HEK293 (cell line): ENCODE measurements around the gene STK32C.

Experiments
- CTCF ChIA-PET: fragments of 350-600 bp; formaldehyde crosslinking; extraction: SDS; loops from one replicate; lab custom pipeline; 2021; ENCODE audit warnings: antibody characterized with exemption; lab: Yijun Ruan, JAX
- POLR2A ChIA-PET: fragments of 300-600 bp; formaldehyde crosslinking; extraction: SDS; loops from one replicate; lab custom pipeline; 2020; ENCODE audit warnings: antibody characterized with exemption, inconsistent platforms; lab: Yijun Ruan, JAX
- H3K27ac ChIP-seq: fragments of 200-500 bp; sonication (Bioruptor generic); 2 replicates; pipeline ENCODE4 v1.5.1; 2014; ENCODE audit warnings: low read depth, low read length, control low read depth, inconsistent platforms; ENCODE audit errors: extremely low read depth
- H3K36me3 ChIP-seq, 2 experiments: fragments of 200-500 bp in 1 of 2; sonication (Bioruptor generic) in 1 of 2; 1 replicate in 1 of 2; 2 replicates in 1 of 2; pipeline ENCODE4 v1.5.1; 2014 to 2017; ENCODE audit warnings: inconsistent platforms in 2 of 2, low read length in 2 of 2; ENCODE audit not compliant: control insufficient read depth in 2 of 2, insufficient read depth in 1 of 2
- H3K4me1 ChIP-seq: fragments of 200-500 bp; sonication (Bioruptor generic); 2 replicates; pipeline ENCODE4 v1.5.1; 2014; ENCODE audit warnings: mild to moderate bottlenecking, low read length, inconsistent platforms; ENCODE audit not compliant: control insufficient read depth, insufficient read depth
- H3K4me3 ChIP-seq: 2 replicates; pipeline ENCODE4 v1.5.1; 2011; ENCODE audit warnings: low read depth, mild to moderate bottlenecking, control low read depth, low read length, moderate library complexity
- H3K9me3 ChIP-seq: fragments of 200-500 bp; sonication (Bioruptor generic); 2 replicates; pipeline ENCODE4 v1.5.1; 2014; ENCODE audit warnings: low read depth, low read length, inconsistent platforms; ENCODE audit not compliant: control insufficient read depth, insufficient read depth
- BCL11B ChIP-seq: fragments of 450-650 bp; formaldehyde crosslinking; IDR thresholded peaks from 2 replicates; pipeline ENCODE4 v1.5.1; 2016; ENCODE audit warnings: low read depth, missing biosample characterization, missing genetic modification characterization
- GLI4 ChIP-seq: fragments of 450-650 bp; formaldehyde crosslinking; IDR thresholded peaks from 2 replicates; pipeline ENCODE4 v1.5.1; 2016; ENCODE audit warnings: missing biosample characterization, missing genetic modification characterization
- REPIN1 ChIP-seq: fragments of 450-650 bp; formaldehyde crosslinking; IDR thresholded peaks from 2 replicates; pipeline ENCODE4 v1.5.1; 2017; ENCODE audit warnings: missing biosample characterization, missing genetic modification characterization, low read depth
- SETDB1 ChIP-seq: IDR thresholded peaks from one replicate; pipeline ENCODE4 v1.6.1; 2017; ENCODE audit warnings: mild to moderate bottlenecking, low read length, moderate library complexity, mixed read lengths; ENCODE audit not compliant: insufficient read length
- TCF7L2 ChIP-seq: IDR thresholded peaks from 2 replicates; pipeline ENCODE4 v1.6.1; 2011; ENCODE audit warnings: low read depth, mild to moderate bottlenecking, inconsistent platforms, low read length, moderate library complexity, borderline replicate concordance
- TRIM28 ChIP-seq: IDR thresholded peaks from 2 replicates; pipeline ENCODE4 v1.6.1; 2011; ENCODE audit warnings: low read length, control low read depth, borderline replicate concordance
- ZBTB7A ChIP-seq: fragments of 450-650 bp; formaldehyde crosslinking; IDR thresholded peaks from 2 replicates; pipeline ENCODE4 v1.5.1; 2016; ENCODE audit warnings: low read depth, missing biosample characterization, missing genetic modification characterization
- ZFP41 ChIP-seq: fragments of 450-650 bp; formaldehyde crosslinking; IDR thresholded peaks from 2 replicates; pipeline ENCODE4 v1.5.1; 2016; ENCODE audit warnings: missing biosample characterization, missing genetic modification characterization, borderline replicate concordance
- ZFP69B ChIP-seq: fragments of 450-650 bp; formaldehyde crosslinking; IDR thresholded peaks from 2 replicates; pipeline ENCODE4 v1.5.1; 2016; ENCODE audit warnings: missing biosample characterization, missing genetic modification characterization
- ZNF140 ChIP-seq: fragments of 450-650 bp; formaldehyde crosslinking; IDR thresholded peaks from 2 replicates; pipeline ENCODE4 v1.5.1; 2016; ENCODE audit warnings: missing biosample characterization, missing genetic modification characterization
- ZNF155 ChIP-seq: fragments of 450-650 bp; formaldehyde crosslinking; IDR thresholded peaks from 2 replicates; pipeline ENCODE4 v1.5.1; 2016; ENCODE audit warnings: missing biosample characterization, missing genetic modification characterization
- ZNF157 ChIP-seq: fragments of 450-650 bp; formaldehyde crosslinking; IDR thresholded peaks from 2 replicates; pipeline ENCODE4 v1.5.1; 2016; ENCODE audit warnings: missing biosample characterization, missing genetic modification characterization
- ZNF174 ChIP-seq: fragments of 450-650 bp; formaldehyde crosslinking; IDR thresholded peaks from 2 replicates; pipeline ENCODE4 v1.5.0; 2017; ENCODE audit warnings: missing biosample characterization, mild to moderate bottlenecking, missing genetic modification characterization
- ZNF214 ChIP-seq: fragments of 450-650 bp; formaldehyde crosslinking; IDR thresholded peaks from 2 replicates; pipeline ENCODE4 v1.5.1; 2017; ENCODE audit warnings: missing biosample characterization, mild to moderate bottlenecking, missing genetic modification characterization, borderline replicate concordance
- ZNF23 ChIP-seq: fragments of 450-650 bp; formaldehyde crosslinking; IDR thresholded peaks from 2 replicates; pipeline ENCODE4 v1.5.1; 2016; ENCODE audit warnings: missing biosample characterization, missing genetic modification characterization, borderline replicate concordance
- ZNF366 ChIP-seq: fragments of 450-650 bp; formaldehyde crosslinking; conservative IDR thresholded peaks from 2 replicates; pipeline ENCODE4 v1.5.1; 2016; ENCODE audit warnings: missing biosample characterization, missing genetic modification characterization
- ZNF521 ChIP-seq: fragments of 450-650 bp; formaldehyde crosslinking; IDR thresholded peaks from 2 replicates; pipeline ENCODE4 v1.5.1; 2017; ENCODE audit warnings: missing biosample characterization, mild to moderate bottlenecking, missing genetic modification characterization
- ZNF621 ChIP-seq: fragments of 450-650 bp; formaldehyde crosslinking; IDR thresholded peaks from 2 replicates; pipeline ENCODE4 v1.5.1; 2017; ENCODE audit warnings: missing biosample characterization, missing genetic modification characterization
- ZNF623 ChIP-seq: fragments of 450-650 bp; formaldehyde crosslinking; IDR thresholded peaks from 2 replicates; pipeline ENCODE4 v1.5.1; 2016; ENCODE audit warnings: missing biosample characterization, missing genetic modification characterization
- TF ChIP-seq, protein P1 (sequence below): fragments of 450-650 bp; formaldehyde crosslinking; IDR thresholded peaks from 2 replicates; pipeline ENCODE4 v1.5.1; 2016; ENCODE audit warnings: missing biosample characterization, missing genetic modification characterization
- TF ChIP-seq, protein P2 (sequence below): fragments of 450-650 bp; formaldehyde crosslinking; IDR thresholded peaks from 2 replicates; pipeline ENCODE4 v1.5.1; 2017; ENCODE audit warnings: missing biosample characterization, missing genetic modification characterization
- TF ChIP-seq, protein P3 (sequence below): fragments of 450-650 bp; formaldehyde crosslinking; optimal IDR thresholded peaks from 2 replicates; pipeline ENCODE3; 2016; ENCODE audit warnings: missing biosample characterization, mild to moderate bottlenecking, missing genetic modification characterization

The STK32C gene

DNA sequence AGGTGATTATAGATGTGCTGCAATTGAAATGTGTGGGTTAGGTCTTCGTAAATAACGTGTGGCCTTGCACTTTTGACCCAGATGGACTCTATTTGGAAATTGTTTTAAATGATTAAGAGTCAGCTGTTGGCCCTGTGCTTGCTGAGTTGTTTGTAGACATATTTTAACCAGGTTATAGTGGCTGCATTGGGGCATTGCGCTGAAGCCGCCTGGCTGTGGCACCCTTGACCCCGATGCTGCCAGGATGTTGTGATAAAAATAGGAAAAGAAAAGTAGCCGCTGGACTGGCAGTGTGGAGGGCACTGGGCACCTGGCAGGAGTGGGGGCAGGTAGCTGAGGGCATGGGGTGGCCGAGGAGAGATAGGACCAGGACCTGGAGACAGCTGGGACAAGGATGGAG, 37.6 kb upstream of the STK32C start (continued):
- no peak for TF ChIP-seq ZNF23 (tag by site-specific recombination)
- TF ChIP-seq, protein P1, sequence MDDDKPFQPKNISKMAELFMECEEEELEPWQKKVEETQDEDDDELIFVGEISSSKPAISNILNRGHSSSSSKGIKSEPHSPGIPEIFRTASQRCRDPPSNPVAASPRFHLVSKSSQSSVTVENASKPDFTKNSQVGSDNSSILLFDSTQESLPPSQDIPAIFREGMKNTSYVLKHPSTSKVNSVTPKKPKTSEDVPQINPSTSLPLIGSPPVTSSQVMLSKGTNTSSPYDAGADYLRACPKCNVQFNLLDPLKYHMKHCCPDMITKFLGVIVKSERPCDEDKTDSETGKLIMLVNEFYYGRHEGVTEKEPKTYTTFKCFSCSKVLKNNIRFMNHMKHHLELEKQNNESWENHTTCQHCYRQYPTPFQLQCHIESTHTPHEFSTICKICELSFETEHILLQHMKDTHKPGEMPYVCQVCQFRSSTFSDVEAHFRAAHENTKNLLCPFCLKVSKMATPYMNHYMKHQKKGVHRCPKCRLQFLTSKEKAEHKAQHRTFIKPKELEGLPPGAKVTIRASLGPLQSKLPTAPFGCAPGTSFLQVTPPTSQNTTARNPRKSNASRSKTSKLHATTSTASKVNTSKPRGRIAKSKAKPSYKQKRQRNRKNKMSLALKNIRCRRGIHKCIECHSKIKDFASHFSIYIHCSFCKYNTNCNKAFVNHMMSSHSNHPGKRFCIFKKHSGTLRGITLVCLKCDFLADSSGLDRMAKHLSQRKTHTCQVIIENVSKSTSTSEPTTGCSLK (tag by site-specific recombination), result no peak
- TF ChIP-seq ZBTB7A, result no peak
- TF ChIP-seq, all 188 proteins: peak for 0

DNA sequence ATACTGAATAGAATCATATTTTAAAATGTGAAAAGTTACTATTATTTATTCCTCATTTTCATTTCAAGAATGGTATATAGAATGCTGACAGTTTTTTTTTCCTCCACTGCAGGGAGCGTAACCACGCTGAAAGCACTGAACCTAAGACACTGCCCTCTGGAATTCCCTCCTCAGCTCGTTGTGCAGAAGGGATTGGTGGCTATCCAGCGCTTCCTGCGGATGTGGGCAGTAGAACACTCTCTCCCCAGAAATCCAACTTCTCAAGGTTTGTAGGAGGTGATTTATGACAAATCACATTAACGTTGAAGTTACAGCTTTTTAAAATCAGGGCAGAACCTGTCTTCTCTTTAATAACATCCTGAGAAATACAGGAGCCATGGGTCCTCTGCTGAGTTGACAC, 36.6 kb upstream of the STK32C start:
- H3K4me1 ChIP-seq, result no peaks in the 10 kb centered on the region
- TF ChIP-seq ZNF214, result no peak
- TF ChIP-seq BCL11B (tag by site-specific recombination), result no peak
- no peak for TF ChIP-seq ZFP41 (tag by site-specific recombination)
- TF ChIP-seq ZFP69B (tag by site-specific recombination), result no peak
- peaks cover 0 to 11% of the 10 kb centered on the region in 2 experiments; a peak in 2 of 3 replicates for H3K36me3 ChIP-seq
- CTCF ChIA-PET, result interaction anchor here (1.0 kb wide), 1 partner anchor 16 kb away, joined by 4 read pairs; no protein-coding TSS in a partner anchor
- POLR2A ChIA-PET, result no interaction called here
- H3K27ac ChIP-seq, result no peak overlapping the region
- H3K9me3 ChIP-seq, result no peaks in the 10 kb centered on the region
- H3K4me3 ChIP-seq, result no peak overlapping the region

DNA sequence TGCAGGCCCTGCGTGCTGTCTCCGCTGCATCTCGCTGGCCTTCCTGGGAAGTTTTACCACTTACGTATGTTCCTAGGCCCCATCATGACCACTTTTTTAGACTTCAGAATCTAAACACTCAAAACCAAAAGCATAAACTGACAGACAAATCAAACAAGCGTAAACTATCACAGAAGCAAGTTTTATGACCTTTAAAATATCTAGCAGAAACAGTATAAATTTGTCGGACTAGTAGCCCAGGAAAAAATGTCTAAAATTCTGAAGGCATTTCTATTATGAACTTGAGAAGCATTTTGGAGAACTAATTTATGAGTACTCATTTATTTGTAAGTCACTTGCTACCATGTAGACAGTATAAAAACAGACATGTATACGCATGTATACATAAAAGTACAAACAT, 34.8 kb upstream of the STK32C start:
- H3K27ac ChIP-seq, result no peak overlapping the region
- H3K4me3 ChIP-seq, result no peak overlapping the region
- H3K36me3 ChIP-seq, result peaks cover 0 to 11% of the 10 kb centered on the region in 2 experiments; a peak in 2 of 3 replicates
- H3K4me1 ChIP-seq, result no peaks in the 10 kb centered on the region
- H3K9me3 ChIP-seq, result no peaks in the 10 kb centered on the region
- ChIA-PET POLR2A (no interaction called here), CTCF (interaction anchor here (0.7 kb wide), 1 partner anchor 23 kb away, joined by 7 read pairs; no protein-coding TSS in a partner anchor)
- TF ChIP-seq SETDB1 (peak; percentile 61), ZNF174 (no peak), TRIM28 (peak; percentile 92)

DNA sequence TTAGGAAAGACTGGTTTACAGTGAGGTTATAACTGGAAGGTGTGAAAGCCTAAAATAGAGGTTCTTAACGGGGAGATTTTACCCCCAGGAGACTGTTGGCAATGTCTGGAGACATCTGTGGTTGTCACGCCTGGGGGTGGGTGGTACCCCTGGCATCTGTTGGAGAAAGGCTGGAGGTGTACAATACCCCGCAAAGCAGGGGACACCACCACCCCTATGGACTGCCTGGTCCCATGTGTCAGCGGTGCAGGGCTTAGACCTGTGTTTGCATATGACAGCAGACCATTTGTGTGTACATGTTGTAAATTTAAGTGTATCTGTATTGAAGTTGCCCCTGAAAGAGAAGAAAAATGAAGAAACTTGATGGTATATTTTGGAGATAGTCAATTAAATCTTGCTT, 34.0 kb upstream of the STK32C start:
- CTCF ChIA-PET, result no interaction called here
- H3K36me3 ChIP-seq, result peaks cover 0 to 11% of the 10 kb centered on the region in 2 experiments; a peak in 2 of 3 replicates
- no peaks in the 10 kb centered on the region for H3K9me3 ChIP-seq
- H3K4me3 ChIP-seq, result no peak overlapping the region
- no peak overlapping the region for H3K27ac ChIP-seq
- POLR2A ChIA-PET, result no interaction called here
- TF ChIP-seq ZNF366, result no peak
- TF ChIP-seq, protein P2, sequence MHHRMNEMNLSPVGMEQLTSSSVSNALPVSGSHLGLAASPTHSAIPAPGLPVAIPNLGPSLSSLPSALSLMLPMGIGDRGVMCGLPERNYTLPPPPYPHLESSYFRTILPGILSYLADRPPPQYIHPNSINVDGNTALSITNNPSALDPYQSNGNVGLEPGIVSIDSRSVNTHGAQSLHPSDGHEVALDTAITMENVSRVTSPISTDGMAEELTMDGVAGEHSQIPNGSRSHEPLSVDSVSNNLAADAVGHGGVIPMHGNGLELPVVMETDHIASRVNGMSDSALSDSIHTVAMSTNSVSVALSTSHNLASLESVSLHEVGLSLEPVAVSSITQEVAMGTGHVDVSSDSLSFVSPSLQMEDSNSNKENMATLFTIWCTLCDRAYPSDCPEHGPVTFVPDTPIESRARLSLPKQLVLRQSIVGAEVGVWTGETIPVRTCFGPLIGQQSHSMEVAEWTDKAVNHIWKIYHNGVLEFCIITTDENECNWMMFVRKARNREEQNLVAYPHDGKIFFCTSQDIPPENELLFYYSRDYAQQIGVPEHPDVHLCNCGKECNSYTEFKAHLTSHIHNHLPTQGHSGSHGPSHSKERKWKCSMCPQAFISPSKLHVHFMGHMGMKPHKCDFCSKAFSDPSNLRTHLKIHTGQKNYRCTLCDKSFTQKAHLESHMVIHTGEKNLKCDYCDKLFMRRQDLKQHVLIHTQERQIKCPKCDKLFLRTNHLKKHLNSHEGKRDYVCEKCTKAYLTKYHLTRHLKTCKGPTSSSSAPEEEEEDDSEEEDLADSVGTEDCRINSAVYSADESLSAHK, result no peak
- no peak for TF ChIP-seq ZNF140
- TF ChIP-seq GLI4 (tag by site-specific recombination), result no peak
- TF ChIP-seq ZNF621 (tag by site-specific recombination), result no peak
- no peak for TF ChIP-seq REPIN1
- no peak for TF ChIP-seq ZNF623 (tag by site-specific recombination)
- no peak for TF ChIP-seq ZNF521 (tag by site-specific recombination)
- no peak for TF ChIP-seq ZNF155 (tag by site-specific recombination)
- TF ChIP-seq ZNF157 (tag by site-specific recombination), result no peak
- TF ChIP-seq, protein P3, sequence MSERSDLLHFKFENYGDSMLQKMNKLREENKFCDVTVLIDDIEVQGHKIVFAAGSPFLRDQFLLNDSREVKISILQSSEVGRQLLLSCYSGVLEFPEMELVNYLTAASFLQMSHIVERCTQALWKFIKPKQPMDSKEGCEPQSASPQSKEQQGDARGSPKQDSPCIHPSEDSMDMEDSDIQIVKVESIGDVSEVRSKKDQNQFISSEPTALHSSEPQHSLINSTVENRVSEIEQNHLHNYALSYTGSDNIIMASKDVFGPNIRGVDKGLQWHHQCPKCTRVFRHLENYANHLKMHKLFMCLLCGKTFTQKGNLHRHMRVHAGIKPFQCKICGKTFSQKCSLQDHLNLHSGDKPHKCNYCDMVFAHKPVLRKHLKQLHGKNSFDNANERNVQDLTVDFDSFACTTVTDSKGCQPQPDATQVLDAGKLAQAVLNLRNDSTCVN (tag by site-specific recombination), result no peak
- no peak for TF ChIP-seq TCF7L2
- no peaks in the 10 kb centered on the region; the same call in 1 of the 2 replicates for H3K4me1 ChIP-seq
